Adrenal gland (tissue), 12 donors: Measurements from ENCODE around the gene DIP2C. TPM values are rescaled to one million over a fixed set of nuclear protein-coding genes. Genes with fewer than 3 reads are reported as not detected.

Source experiments
- DNase-seq, 7 donors: peaks; one replicate each; pipeline ENCODE4 v3.0.0-alpha.2; 2019 to 2020
- H3K27ac ChIP-seq, 5 donors: fragments of 200-600 bp; sonication (generic) in 4 of 5; 1 replicate in 3 of 5; 2 replicates in 2 of 5; pipeline versions ENCODE4 v1.5.1 to v1.8.0; 2016 to 2020; ENCODE audit warnings: mild to moderate bottlenecking in 1 of 5
- H3K27me3 ChIP-seq: fragments of 200-600 bp; 2 replicates; pipeline ENCODE4 v1.8.0; 2021
- H3K36me3 ChIP-seq, 2 donors: fragments of 200-600 bp; replicated peaks in 1 of 2; 1 replicate in 1 of 2; 2 replicates in 1 of 2; pipeline versions ENCODE4 v1.5.1 to v1.8.0; 2018 to 2022
- H3K4me1 ChIP-seq, 2 donors: fragments of 200-600 bp; replicated peaks in 1 of 2; 1 replicate in 1 of 2; 2 replicates in 1 of 2; pipeline versions ENCODE4 v1.5.1 to v1.8.0; 2018 to 2021
- H3K4me3 ChIP-seq, 4 donors: fragments of 200-600 bp; sonication (generic) in 3 of 4; one replicate each; pipeline ENCODE4 v1.5.1; 2016 to 2018
- H3K9me3 ChIP-seq, 3 donors: fragments of 200-600 bp; sonication (generic) in 1 of 3; replicated peaks in 1 of 3; 1 replicate in 2 of 3; 2 replicates in 1 of 3; pipeline versions ENCODE4 v1.5.1 to v1.8.0; 2016 to 2021
- POLR2A ChIP-seq, 2 donors: fragments of 450-650 bp; IDR thresholded peaks; one replicate each; pipeline ENCODE4 v1.6.1; 2017; ENCODE audit warnings: antibody characterized with exemption in 2 of 2, mild to moderate bottlenecking in 2 of 2, moderate library complexity in 1 of 2
- WGBS, 4 donors: extraction: QIAGEN DNeasy Blood & Tissue Kit in 2 of 4; methylation state at CpG; one replicate each; pipeline versions ENCODE4 v1.1.5 to v1.1.7; 2013 to 2017; 5-methylcytosine and 5-hydroxymethylcytosine counted together
- intact Hi-C, 2 donors: fragments of 100-400 bp; cut with DNase I; formaldehyde crosslinking; loops; one replicate each; pipeline versions ENCODE4 v1.14.1 to v1.15.0; 2022 to 2023
- polyA plus RNA-seq, 3 donors: library from polyadenylated mRNA; stranded (reverse); fragments of 200-250 nt in 2 of 3; fragments of 350-450 nt in 1 of 3; fragmentation: Illumina TruSeq in 1 of 3; extraction: RNeasy Lipid Tissue Mini Kit (QIAGEN cat#74804) in 1 of 3; gene quantifications; one replicate each; pipeline ENCODE4 v1.2.3, GENCODE V29; 2013 to 2014
- total RNA-seq, 9 donors: library from RNA; depleted of rRNA in 4 of 9; stranded (reverse); fragments of >200 nt in 4 of 9; fragments of 120-200 nt in 1 of 9; fragmentation: NEBNext Ultra II Directional in 1 of 9; extraction: Animal tissue kit (Norgen Biotek cat#: 25700) in 1 of 9; gene quantifications; one replicate each; pipeline versions ENCODE4 v1.1.0 to v1.2.4, GENCODE V29; 2013 to 2023
- TF ChIP-seq, protein P1 (sequence below), 6 experiments: fragments of 450-650 bp in 4 of 6; fragments of 200-600 bp in 2 of 6; sonication (generic) in 1 of 6; IDR thresholded peaks; 1 replicate in 5 of 6; 2 replicates in 1 of 6; pipeline versions ENCODE4 v1.5.1 to v1.8.0; 2016 to 2021; ENCODE audit warnings: antibody characterized with exemption in 6 of 6, mild to moderate bottlenecking in 2 of 6, moderate library complexity in 1 of 6
- donor health status: healthy with polysubstance abuse.
- donor health status: Bipolar disorder and iron deficiency.
- donor health status: DM: yes; HTN: yes; CAD: no.
- donor health status: DM: no; HTN: no; CAD: no.
- donor health status: DM: no; HTN: no; CAD: no.
- donor health status: DM: yes; HTN: yes; CAD: no.

DIP2C gene
- total and polyA plus RNA-seq, 12 donors, result 4.8 to 23.9 (median 19.7) TPM

- Histone ChIP-seq H3K27ac (no peak overlapping the region), H3K4me1 (peaks cover 0 to under 1% of the 10 kb centered on the region in 2 donors), H3K27me3 (no peaks in the 10 kb centered on the region), H3K36me3 (no peaks in the 10 kb centered on the region), H3K4me3 (no peak overlapping the region), H3K9me3 (no peaks in the 10 kb centered on the region)
- DNase-seq, result no peak
- intact Hi-C loops, result no loop called here
- 81 to 87% (median 85%) methylated on average over 20 to 42 of the region's 42 CpGs for WGBS, 4 donors
- TF ChIP-seq, protein P1, sequence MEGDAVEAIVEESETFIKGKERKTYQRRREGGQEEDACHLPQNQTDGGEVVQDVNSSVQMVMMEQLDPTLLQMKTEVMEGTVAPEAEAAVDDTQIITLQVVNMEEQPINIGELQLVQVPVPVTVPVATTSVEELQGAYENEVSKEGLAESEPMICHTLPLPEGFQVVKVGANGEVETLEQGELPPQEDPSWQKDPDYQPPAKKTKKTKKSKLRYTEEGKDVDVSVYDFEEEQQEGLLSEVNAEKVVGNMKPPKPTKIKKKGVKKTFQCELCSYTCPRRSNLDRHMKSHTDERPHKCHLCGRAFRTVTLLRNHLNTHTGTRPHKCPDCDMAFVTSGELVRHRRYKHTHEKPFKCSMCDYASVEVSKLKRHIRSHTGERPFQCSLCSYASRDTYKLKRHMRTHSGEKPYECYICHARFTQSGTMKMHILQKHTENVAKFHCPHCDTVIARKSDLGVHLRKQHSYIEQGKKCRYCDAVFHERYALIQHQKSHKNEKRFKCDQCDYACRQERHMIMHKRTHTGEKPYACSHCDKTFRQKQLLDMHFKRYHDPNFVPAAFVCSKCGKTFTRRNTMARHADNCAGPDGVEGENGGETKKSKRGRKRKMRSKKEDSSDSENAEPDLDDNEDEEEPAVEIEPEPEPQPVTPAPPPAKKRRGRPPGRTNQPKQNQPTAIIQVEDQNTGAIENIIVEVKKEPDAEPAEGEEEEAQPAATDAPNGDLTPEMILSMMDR (IDR thresholded peaks at IDR 0.05), result no peak
- no peak for TF ChIP-seq POLR2A (IDR thresholded peaks at IDR 0.05)
These were observed 50.3 kb downstream of the DIP2C start for GRCh38 chr10:639001-639750.

- Histone ChIP-seq H3K27me3 (no peaks in the 10 kb centered on the region), H3K36me3 (no peaks in the 10 kb centered on the region), H3K4me1 (peaks cover 0 to 9% of the 10 kb centered on the region in 2 donors), H3K4me3 (no peak overlapping the region), H3K9me3 (no peaks in the 10 kb centered on the region), H3K27ac (no peak overlapping the region)
- WGBS, 4 donors, result 79 to 85% (median 84%) methylated on average over 9 of the region's 9 CpGs
- DNase-seq, result no peak
- intact Hi-C loops, result no loop called here
- TF ChIP-seq, protein P1 (IDR thresholded peaks at IDR 0.05), result no peak
- TF ChIP-seq POLR2A (IDR thresholded peaks at IDR 0.05), result no peak
These were observed 51.7 kb downstream of the DIP2C start for GRCh38 chr10:637771-638195.

GRCh38 chr10:637221-637620 is 52.2 kb downstream of the DIP2C start:
- no peaks in the 10 kb centered on the region for H3K36me3 ChIP-seq
- H3K27me3 ChIP-seq, result no peaks in the 10 kb centered on the region
- intact Hi-C loops, result no loop called here
- DNase-seq, result no peak
- 83 to 89% (median 87%) methylated on average over 8 of the region's 8 CpGs for WGBS, 4 donors
- no peaks in the 10 kb centered on the region for H3K9me3 ChIP-seq
- no peak for TF ChIP-seq POLR2A (IDR thresholded peaks at IDR 0.05)
- TF ChIP-seq, protein P1 (IDR thresholded peaks at IDR 0.05), result no peak
- H3K4me1 ChIP-seq, result peaks cover 0 to 9% of the 10 kb centered on the region in 2 donors
- H3K27ac ChIP-seq, result no peak overlapping the region
- no peak overlapping the region for H3K4me3 ChIP-seq

GRCh38 chr10:636769-637168 is 52.7 kb downstream of the DIP2C start:
- DNase-seq, result no peak
- H3K4me3 ChIP-seq, result no peak overlapping the region
- H3K27ac ChIP-seq, result no peak overlapping the region
- WGBS, 4 donors, result 76 to 88% (median 85%) methylated on average over 7 to 19 of the region's 19 CpGs
- no peaks in the 10 kb centered on the region for H3K9me3 ChIP-seq
- no peaks in the 10 kb centered on the region for H3K36me3 ChIP-seq
- peaks cover 0 to 9% of the 10 kb centered on the region in 2 donors for H3K4me1 ChIP-seq
- TF ChIP-seq POLR2A (IDR thresholded peaks at IDR 0.05), result no peak
- TF ChIP-seq, protein P1 (IDR thresholded peaks at IDR 0.05), result no peak
- no peaks in the 10 kb centered on the region for H3K27me3 ChIP-seq
- intact Hi-C loops, result no loop called here
